Measurements from ENCODE around the gene KCNA10. TPM values are rescaled to one million over a fixed set of nuclear protein-coding genes. Genes with fewer than 3 reads are reported as not detected.

The KCNA10 gene
- total RNA-seq, 1 experiment from 2014 or later, result not detected

DNA sequence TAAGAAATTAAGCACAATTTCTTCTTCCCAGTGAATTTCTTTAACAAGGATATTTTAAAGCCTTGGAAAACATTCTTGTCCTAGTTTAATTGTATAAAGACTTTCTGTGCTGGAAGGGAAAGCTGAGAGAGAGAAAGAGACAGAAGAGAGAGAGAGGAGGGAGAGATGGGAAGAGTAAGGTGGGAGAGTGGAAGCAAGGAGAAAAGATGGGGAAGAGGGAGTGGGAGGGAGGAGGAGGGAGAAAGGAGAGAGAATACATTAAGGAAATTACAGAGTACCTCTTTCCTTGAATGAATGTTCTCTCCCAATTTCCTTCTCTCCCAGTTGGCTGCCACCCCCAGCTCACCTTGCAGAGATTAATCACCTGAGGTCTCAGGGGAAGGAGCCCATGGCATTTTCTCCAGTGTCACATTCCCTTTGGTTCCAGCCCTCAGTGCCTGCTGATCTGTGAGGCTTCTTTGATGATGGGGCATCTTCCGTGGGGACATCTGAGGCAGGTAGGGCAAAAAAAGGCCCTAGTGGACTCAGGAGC lies 32.4 kb upstream of the KCNA10 start:
- no peaks in the 10 kb centered on the region for H3K79me1 ChIP-seq (ENCODE audit: insufficient read depth, low read depth, low read length, poor library complexity, severe bottlenecking)
- no peak overlapping the region for H2BK12ac ChIP-seq (ENCODE audit: insufficient read length, low read depth, low read length)
- H2AFZ ChIP-seq (ENCODE audit: low read length), result no peak overlapping the region
- no peak overlapping the region for H3K4ac ChIP-seq (ENCODE audit: low read depth, low read length)
- H3K27me3 ChIP-seq (ENCODE audit: insufficient read depth, low read length), result peaks cover 7% of the 10 kb centered on the region; the same call in 1 of the 2 replicates
- H3K27ac ChIP-seq (ENCODE audit: insufficient read length, low read depth, low read length), result no peak overlapping the region
- H3K9me3 ChIP-seq (ENCODE audit: control insufficient read depth, low read depth, low read length), result no peaks in the 10 kb centered on the region
- no peak overlapping the region for H3K18ac ChIP-seq (ENCODE audit: insufficient read length, low read depth, low read length)
- H2BK15ac ChIP-seq (ENCODE audit: low read depth, low read length), result no peak overlapping the region
- peaks cover 5 to 7% of the 10 kb centered on the region in 2 experiments; a peak in 3 of 4 replicates for H3K4me1 Mint-ChIP-seq
- H4K91ac ChIP-seq (ENCODE audit: insufficient read length, low read depth, low read length), result no peak overlapping the region
- H3K79me2 ChIP-seq (ENCODE audit: insufficient read depth, low read length), result no peaks in the 10 kb centered on the region
- H3K23ac ChIP-seq (ENCODE audit: insufficient read length, low read depth, low read length), result no peak overlapping the region
- H3K27ac Mint-ChIP-seq, result no peak overlapping the region
- H3K14ac ChIP-seq (ENCODE audit: insufficient read depth, low read length), result no peak overlapping the region
- H3T11ph ChIP-seq (ENCODE audit: low read length), result no peak overlapping the region
- H4K8ac ChIP-seq (replicated peaks; ENCODE audit: insufficient read length, low read depth, low read length), result no peak overlapping the region
- no peak overlapping the region for H4K5ac ChIP-seq (ENCODE audit: insufficient read length, low read depth, low read length)
- no peak overlapping the region for H2BK5ac ChIP-seq (ENCODE audit: insufficient read length, low read length)
- H2BK20ac ChIP-seq (ENCODE audit: low read depth, low read length, poor library complexity, severe bottlenecking), result no peak overlapping the region
- peaks cover 66% of the 10 kb centered on the region for H3K27me3 Mint-ChIP-seq (ENCODE audit: low read depth)
- no peak for DNase-seq
- no peaks in the 10 kb centered on the region for H4K20me1 ChIP-seq (ENCODE audit: control insufficient read depth, insufficient read depth, insufficient read length)
- no peak overlapping the region for H2BK120ac ChIP-seq (ENCODE audit: low read depth, low read length, poor library complexity, severe bottlenecking)
- H3K4me1 ChIP-seq (ENCODE audit: insufficient read depth, low read length), result no peaks in the 10 kb centered on the region
- H3K56ac ChIP-seq (ENCODE audit: insufficient read length, low read depth, low read length), result no peak overlapping the region
- no CpG with 5 or more reads among the region's 1 CpG for WGBS (ENCODE audit: extremely low coverage, insufficient read length, low lambda C conversion rate)
- H2AK5ac ChIP-seq (ENCODE audit: insufficient read length, low read length), result no peak overlapping the region
- H3K4me3 Mint-ChIP-seq, result no peak overlapping the region
- H3K36me3 Mint-ChIP-seq (ENCODE audit: insufficient read depth in 1 of 3, low read depth in 3 of 3), result no peaks in the 10 kb centered on the region
- no peak overlapping the region for H3K9ac ChIP-seq (ENCODE audit: extremely low read depth, insufficient read length, low read length)
- H3K23me2 ChIP-seq (ENCODE audit: insufficient read length, low read depth, low read length, poor library complexity, severe bottlenecking), result peaks cover 8% of the 10 kb centered on the region
- TF ChIP-seq, protein P1, sequence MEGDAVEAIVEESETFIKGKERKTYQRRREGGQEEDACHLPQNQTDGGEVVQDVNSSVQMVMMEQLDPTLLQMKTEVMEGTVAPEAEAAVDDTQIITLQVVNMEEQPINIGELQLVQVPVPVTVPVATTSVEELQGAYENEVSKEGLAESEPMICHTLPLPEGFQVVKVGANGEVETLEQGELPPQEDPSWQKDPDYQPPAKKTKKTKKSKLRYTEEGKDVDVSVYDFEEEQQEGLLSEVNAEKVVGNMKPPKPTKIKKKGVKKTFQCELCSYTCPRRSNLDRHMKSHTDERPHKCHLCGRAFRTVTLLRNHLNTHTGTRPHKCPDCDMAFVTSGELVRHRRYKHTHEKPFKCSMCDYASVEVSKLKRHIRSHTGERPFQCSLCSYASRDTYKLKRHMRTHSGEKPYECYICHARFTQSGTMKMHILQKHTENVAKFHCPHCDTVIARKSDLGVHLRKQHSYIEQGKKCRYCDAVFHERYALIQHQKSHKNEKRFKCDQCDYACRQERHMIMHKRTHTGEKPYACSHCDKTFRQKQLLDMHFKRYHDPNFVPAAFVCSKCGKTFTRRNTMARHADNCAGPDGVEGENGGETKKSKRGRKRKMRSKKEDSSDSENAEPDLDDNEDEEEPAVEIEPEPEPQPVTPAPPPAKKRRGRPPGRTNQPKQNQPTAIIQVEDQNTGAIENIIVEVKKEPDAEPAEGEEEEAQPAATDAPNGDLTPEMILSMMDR (conservative IDR thresholded peaks at IDR 0.05), result no peak
- H3K9me3 Mint-ChIP-seq, result no peaks in the 10 kb centered on the region
- H3K4me2 ChIP-seq (ENCODE audit: insufficient read depth, insufficient read length, low read length), result no peak overlapping the region

Measured in H9 (cell line).